ENCODE measurements around the gene ATG4C. TPM values are rescaled to one million over a fixed set of nuclear protein-coding genes. Genes with fewer than 3 reads are reported as not detected.
"Not testable (repeated sequence)": the region's sequence is repeated elsewhere in the genome, so short reads cannot be mapped to it uniquely, and the experiment has no call there.

ATG4C gene
- total and polyA plus RNA-seq, 11 donors = 4.0 to 14.2 (median 8.9) TPM

- TF ChIP-seq, protein P1, sequence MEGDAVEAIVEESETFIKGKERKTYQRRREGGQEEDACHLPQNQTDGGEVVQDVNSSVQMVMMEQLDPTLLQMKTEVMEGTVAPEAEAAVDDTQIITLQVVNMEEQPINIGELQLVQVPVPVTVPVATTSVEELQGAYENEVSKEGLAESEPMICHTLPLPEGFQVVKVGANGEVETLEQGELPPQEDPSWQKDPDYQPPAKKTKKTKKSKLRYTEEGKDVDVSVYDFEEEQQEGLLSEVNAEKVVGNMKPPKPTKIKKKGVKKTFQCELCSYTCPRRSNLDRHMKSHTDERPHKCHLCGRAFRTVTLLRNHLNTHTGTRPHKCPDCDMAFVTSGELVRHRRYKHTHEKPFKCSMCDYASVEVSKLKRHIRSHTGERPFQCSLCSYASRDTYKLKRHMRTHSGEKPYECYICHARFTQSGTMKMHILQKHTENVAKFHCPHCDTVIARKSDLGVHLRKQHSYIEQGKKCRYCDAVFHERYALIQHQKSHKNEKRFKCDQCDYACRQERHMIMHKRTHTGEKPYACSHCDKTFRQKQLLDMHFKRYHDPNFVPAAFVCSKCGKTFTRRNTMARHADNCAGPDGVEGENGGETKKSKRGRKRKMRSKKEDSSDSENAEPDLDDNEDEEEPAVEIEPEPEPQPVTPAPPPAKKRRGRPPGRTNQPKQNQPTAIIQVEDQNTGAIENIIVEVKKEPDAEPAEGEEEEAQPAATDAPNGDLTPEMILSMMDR (IDR thresholded peaks at IDR 0.05) = no peak
- TF ChIP-seq POLR2A (IDR thresholded peaks at IDR 0.05) = no peak
- intact Hi-C loops (cut with DNase I) = no loop called here
- Histone ChIP-seq H3K9me3 (peaks cover 0 to 5% (median 0%) of the 10 kb centered on the region in 12 donors), H3K27ac (no peak overlapping the region), H3K27me3 (no peaks in the 10 kb centered on the region), H3K36me3 (peaks cover 0 to 36% (median 14%) of the 10 kb centered on the region in 9 donors), H3K4me3 (no peak overlapping the region), H3K4me1 (no peaks in the 10 kb centered on the region)
- DNase-seq (no peak), ATAC-seq (no peak)
- WGBS, 4 donors = 90 to 93% (median 92%) methylated on average over 6 of the region's 6 CpGs
Measured at GRCh38 chr1:62810420-62811274, 26.7 kb downstream of the ATG4C start.

- Histone ChIP-seq H3K4me1 (no peaks in the 10 kb centered on the region), H3K27me3 (no peaks in the 10 kb centered on the region), H3K4me3 (no peak overlapping the region), H3K36me3 (peaks cover 0 to 24% (median 8%) of the 10 kb centered on the region in 9 donors), H3K27ac (no peak overlapping the region), H3K9me3 (peaks cover 0 to 4% (median 0%) of the 10 kb centered on the region in 12 donors)
- no peak for TF ChIP-seq POLR2A (IDR thresholded peaks at IDR 0.05)
- TF ChIP-seq, protein P1 (IDR thresholded peaks at IDR 0.05) = no peak
- WGBS, 4 donors = 72 to 79% (median 76%) methylated on average over 4 of the region's 4 CpGs
- ATAC-seq (no peak), DNase-seq (no peak)
- intact Hi-C loops (cut with DNase I) = no loop called here
Measured at GRCh38 chr1:62823556-62823955, 39.6 kb downstream of the ATG4C start.

GRCh38 chr1:62826901-62827300 is 43.0 kb downstream of the ATG4C start:
- no peak overlapping the region for H3K4me3 ChIP-seq
- peaks cover 0 to 15% (median 0%) of the 10 kb centered on the region in 9 donors for H3K36me3 ChIP-seq
- DNase-seq (no peak), ATAC-seq (no peak)
- WGBS, 4 donors = 93 to 97% (median 95%) methylated on average over 2 of the region's 2 CpGs
- no peak overlapping the region for H3K27ac ChIP-seq
- no peaks in the 10 kb centered on the region for H3K27me3 ChIP-seq
- TF ChIP-seq, protein P1 (IDR thresholded peaks at IDR 0.05) = no peak
- peaks cover 0 to 4% (median 0%) of the 10 kb centered on the region in 12 donors for H3K9me3 ChIP-seq
- H3K4me1 ChIP-seq = no peaks in the 10 kb centered on the region
- intact Hi-C loops (cut with DNase I) = no loop called here

- H3K9me3 ChIP-seq; H3K27me3 ChIP-seq; H3K4me1 ChIP-seq; DNase-seq; intact Hi-C loops (cut with DNase I); H3K27ac ChIP-seq; H3K4me3 ChIP-seq; ATAC-seq: not testable (repeated sequence)
- 95 to 99% (median 96%) methylated on average over 2 of the region's 2 CpGs for WGBS, 4 donors
- H3K36me3 ChIP-seq = peaks cover 0 to 19% (median 4%) of the 10 kb centered on the region in 9 donors
Measured at GRCh38 chr1:62827786-62828185, 43.9 kb downstream of the ATG4C start.
